GM19099 (cell line): ENCODE measurements around the gene BACH2.

Experiments used
- POLR2A ChIP-seq: IDR thresholded peaks from 3 replicates; pipeline ENCODE4 v1.6.1; 2011; ENCODE audit warnings: low read depth; ENCODE audit not compliant: insufficient read length; ENCODE audit errors: extremely low read depth

BACH2 gene

DNA sequence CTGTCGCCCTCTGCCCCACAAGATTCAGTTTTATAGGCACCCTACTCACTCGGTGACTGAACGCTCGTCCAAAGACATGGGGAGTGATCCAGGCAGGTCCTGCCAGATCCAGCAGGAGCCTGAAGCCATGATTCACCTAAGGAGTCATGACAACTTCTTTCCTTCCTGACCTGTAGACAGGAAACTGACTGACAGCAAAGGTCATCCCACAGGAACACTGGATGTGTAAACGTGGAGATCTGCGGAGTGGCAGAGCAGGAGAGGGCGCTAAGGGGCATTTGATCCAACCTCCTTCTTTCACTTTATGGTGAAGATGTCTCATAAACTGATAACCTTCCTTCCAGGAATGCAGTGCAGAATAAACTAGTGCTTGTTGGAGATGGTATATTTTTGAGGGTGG lies 210.1 kb downstream of the BACH2 start:
- no peak for TF ChIP-seq POLR2A

DNA sequence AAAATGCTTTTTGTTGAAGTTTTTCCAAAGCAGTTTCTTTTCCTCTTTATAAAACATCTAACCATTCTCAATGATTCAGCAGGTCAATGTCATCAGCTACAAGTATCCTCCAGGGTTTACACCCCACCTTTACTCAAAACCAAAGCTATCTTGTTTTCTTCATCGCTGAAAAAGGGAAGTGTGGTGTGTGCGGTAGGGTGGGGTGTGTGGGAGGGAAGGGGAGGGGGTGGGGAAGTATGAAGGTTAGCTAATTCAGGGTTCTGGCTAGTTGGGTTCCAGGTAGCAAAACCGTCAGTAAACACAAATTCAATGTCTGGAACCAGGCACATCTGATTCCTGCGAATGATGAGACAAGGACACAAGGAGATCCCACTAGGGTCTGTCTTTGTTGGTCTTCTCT lies 212.8 kb downstream of the BACH2 start:
- TF ChIP-seq POLR2A, result no peak

DNA sequence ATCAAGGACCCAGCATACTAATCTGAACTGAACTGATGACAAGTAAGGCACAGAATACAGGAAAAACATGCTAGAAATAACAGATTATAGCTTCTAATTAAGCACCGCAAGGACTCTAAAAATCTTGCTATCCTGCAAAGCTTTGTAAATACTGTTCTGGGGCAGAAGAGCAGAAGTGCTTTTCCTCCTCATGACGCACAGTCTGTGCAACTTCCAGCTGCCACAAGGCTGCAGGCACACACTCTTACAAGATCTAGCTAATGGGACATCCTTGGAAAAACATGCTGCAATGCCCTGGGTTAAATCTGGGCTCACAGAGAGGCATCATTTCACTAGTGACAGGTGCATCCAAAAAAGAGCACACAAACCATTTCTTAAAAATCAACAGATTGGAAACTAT lies 213.8 kb downstream of the BACH2 start:
- TF ChIP-seq POLR2A, result no peak

DNA sequence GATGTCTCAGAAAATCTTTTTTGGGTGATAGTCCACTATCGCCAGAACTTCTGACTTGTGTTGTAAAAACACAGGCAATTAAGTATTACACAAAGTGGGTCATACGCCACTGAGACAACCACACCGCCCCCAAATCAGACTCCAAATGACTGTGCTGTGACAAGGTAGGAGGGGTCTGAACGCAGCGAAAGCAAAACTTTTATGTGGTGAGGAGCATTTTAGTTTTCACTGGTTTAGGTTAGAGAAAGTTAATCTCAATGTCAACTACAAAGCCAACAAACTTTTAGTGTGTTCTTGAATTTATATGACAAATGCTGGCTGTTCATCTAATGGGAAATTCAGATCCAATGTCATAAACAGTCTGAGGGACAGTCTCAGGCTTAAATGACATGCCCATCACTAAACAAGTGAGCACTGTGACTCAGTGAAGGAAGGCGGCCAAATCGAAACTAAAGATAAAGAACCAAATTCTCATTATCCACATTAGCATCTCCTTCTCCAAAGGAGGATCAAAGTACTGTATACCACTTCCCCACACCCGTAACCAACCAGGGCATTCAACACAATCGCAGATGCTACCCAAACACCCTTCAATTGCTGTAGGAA lies 215.7 kb downstream of the BACH2 start:
- TF ChIP-seq POLR2A, result no peak

DNA sequence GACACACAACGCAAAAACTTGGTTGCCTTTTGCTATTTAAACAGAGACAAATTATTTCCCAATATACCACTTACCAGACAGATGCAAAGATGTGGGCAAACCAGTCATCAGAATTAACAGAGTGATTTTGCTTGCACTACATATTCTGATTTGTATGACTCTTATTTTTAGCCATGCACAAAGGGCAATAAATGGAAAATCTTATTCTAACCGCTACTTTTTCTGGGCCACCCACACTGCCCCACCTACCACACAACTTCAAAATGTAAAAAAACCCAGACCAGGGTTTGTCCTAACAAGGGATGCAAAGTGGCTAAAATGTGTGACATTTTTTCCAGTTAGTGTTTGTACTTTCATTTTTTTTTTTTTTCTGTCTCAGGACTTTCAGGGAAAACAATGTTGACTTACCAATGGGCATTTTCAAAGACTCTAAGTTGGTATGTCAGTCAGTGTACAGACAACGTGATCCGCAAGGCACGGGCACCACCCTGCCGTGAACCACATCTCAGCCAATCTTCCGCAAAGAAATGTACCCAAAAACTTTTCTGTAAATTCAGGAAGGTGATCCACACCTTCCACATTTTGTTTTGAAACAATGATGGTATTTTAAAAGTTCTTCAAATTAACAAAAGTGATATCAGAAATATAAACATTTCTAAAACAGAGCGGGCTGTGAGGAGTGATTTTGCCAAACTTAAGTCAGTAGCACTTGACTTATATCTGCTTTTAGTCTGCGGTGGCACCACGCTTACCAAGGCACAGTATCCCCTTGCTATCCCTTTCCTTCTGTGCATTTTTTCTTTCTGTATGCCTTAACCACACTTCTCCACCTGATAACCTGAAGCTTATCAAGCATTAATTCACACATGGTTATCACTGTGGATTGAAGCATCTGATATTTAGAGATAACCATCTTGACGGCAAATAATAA lies 216.8 kb downstream of the BACH2 start:
- TF ChIP-seq POLR2A, result no peak

DNA sequence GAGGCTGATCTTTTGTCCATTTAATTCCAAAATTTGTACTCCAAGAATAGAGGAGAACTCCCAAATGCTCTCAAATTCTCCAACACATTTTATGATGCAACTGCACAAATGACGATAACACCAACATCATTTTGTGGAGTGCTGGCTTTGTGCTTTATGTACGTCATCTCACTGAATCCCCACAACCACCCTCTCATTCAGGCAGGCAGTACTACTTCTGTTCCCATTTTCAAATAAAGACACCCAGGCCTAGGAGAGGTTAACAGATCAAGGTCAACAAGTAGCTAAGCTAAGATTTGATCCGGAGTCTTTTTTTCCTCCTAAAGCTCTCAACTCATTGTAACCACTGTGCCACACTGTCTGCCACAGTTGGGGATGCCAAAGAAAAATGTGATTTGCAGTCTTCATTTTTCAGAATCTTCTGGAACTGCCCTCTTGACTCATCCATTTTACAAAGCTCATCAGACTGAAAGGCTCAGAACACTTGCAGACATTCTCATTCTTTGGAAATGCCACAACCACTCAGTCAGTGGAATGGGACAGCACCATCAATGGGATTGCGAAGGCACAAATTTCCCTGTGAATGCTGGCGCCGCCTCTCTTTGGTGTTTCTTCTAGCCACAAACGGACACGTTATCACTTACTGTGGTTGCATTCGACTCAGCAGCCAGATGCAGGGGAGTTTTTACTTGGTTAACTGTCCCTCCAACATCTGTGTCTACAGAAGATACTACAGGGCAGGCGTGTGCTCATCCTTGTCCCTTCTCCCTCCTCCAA lies 217.9 kb downstream of the BACH2 start:
- no peak for TF ChIP-seq POLR2A

DNA sequence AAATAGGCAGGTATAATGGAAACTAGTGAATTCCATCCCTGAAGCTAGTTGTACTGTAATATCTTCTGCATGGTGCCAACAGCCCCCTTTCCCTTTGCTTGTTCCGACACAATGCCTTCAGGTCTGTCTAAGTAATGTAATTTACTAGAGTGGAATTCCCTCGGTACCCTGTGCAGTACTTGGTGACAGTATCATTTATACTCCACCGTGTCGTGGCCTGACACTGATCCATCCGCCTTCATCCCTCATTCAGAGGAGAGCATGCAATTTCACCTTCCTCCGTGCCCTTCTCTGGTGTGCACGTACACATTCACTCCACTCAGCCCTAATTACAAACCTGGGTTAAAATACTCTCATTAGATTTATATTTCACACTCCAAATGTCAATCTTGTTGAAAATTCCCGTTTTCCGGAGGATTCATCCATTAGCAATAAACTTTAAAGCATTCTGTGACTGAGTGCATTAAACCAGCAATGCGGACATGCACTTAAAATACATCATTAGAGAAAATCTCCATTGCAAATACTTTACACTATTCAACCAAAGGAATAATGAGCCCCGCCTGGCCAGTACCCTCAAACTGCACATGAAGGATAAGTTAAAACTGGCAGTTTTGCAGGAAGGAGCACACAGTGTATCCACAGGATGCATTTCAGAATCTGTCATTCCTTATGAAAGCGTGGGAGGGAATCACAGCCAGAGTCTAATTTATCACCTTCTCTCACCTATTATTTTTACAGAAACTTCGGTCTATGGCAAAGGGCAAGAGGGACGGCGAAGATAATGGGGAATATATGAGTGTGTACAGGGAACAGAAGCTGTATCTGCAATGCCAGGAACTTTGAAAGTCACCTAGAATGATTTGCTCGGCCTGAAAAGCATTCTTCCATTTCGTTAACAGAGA lies 219.9 kb downstream of the BACH2 start:
- no peak for TF ChIP-seq POLR2A

DNA sequence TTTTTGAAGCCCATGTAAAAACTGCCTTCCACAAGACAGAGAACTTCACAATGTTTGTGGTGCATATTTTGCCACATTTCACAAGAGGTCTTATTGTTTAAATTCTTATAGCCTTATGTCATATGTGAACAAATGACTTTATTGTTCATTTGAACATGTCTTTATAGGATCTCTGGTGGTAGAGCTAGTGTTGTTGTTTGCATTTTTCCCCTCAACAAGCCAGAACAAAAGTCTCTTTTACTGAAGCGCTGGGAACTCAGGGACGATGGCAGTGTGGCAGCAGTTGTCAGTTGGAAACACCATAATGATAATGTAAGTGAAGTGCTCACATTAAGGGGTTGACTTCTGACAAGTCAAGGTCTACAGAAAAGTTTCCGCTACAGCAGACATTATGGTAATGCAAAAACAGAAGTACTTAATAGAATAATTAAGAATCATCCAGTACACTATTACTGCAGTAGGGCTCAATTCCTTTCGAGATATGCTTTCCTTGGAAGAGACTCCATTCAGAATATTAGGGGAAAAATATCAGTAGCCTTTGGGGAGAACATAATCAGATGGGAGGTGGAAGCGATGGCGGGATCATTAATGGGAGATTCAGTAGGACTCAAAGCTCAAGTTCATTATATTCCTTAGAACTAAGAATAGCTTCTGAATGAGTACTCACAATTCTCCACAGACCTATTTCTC lies 222.3 kb downstream of the BACH2 start:
- no peak for TF ChIP-seq POLR2A

DNA sequence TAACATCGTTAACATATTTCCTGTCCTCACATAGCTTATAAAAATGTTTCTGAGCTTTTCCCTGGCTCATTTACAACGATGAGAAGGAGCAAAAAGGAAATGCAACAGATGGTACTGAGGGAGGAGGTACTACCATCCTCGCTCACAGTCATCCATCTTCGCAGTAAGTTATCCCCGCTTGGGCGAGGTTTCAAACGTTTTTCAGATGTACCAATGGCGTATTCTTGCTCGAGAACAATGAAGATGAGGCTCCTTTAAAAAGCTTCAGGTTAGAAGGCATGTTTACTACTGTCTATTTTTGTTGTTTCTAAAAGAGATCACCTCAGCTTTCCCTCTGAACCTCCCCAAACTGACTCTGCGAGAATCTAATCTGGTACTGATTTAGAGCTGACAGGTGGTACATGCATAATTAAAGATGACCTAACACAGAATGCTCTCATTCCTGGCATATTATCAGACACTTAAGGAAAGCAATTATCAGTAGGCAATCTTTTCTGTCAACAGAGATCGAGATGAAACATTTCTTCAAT lies 223.6 kb downstream of the BACH2 start:
- TF ChIP-seq POLR2A, result no peak

DNA sequence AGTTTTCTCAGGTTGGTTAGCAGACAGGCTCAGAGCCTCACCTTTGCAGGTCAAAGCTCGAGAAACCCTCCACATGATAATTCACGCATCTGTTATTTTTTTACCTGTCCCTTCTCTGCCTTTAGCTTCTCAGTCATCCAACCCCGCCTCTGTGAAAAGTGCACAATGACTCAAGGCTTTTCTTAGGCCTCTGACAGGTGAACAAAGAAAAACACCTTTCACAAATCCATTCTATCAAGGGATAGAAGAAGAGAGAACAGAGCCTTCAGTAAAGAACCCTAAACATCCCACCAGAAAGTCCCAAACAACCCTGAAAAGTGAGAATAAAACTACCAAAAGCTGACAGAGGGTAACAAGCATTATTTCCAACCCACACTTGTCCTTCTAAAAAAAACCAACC lies 224.1 kb downstream of the BACH2 start:
- no peak for TF ChIP-seq POLR2A

DNA sequence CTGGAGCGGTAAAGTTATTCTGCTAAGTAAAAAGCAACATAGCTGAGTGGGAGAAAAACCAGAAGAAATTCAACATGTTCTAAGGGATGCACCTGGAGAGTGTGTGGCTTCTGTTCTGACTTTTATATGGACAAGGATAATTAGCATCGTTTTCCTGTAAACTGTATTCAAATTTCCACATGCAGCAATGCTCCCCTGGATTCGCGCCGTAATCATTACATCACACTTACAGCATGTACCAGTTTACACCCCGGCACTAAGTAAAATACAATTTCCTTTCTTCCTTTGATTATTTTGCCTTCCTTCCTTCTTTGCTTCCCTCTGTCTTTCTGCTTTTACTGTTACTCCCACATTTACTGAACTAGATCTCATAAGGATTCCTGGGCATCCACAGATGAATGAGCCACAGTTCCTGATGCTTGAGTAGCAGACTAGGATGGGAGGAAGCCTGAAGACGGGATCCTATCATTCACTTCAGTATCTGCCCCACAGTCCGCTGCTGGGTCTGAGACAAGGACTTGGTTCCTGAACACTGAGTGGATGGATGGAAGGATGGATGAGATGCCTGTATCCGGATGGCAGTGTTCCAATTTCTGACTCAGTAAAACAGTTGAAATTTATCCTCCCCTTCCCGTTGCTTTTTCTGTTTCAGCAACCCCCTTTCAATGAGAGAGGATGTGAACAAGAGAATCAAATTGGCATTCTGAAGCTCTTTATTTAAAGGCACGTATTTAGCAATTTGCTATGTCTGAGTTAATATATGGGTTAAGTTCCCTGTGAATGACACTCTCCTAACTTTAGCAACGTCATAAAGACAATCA lies 227.7 kb downstream of the BACH2 start:
- TF ChIP-seq POLR2A, result no peak

DNA sequence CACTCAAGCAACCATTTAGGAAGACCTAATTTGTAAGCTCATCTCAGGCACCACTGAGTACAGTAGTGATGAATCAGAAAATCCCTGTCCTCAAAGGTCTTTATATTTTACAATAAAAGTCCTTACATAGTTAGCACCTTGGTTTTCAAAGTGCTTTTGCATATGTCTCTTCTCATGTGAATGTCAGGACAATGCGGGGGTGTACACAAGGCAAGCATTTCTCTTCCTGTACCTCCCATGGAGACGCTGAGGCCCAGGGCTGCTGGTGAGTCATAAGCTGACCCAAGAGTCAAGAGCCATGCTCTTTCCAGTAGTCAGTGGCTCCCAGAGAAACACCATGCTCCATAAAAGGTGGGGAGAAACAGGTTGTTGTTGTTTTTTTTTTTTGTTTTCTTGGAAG lies 228.4 kb downstream of the BACH2 start:
- TF ChIP-seq POLR2A, result no peak

DNA sequence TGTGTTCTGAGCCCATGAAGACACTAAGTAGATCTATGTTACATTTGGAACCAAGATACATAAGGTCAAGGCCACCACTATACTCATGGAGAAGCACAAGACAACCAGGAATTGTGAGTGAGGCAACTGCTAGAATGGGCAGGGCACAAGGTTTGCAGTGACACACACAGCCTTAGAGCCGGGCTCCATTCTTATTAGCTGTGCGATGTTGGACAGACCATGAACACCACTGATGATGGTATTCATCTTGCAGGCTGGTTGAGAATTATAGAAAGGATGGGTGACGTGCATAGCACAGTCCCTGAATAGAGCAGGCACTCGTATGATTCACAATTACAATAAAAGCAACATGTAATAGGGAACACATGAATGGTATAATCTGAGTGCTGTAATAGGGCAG lies 229.9 kb downstream of the BACH2 start:
- no peak for TF ChIP-seq POLR2A

DNA sequence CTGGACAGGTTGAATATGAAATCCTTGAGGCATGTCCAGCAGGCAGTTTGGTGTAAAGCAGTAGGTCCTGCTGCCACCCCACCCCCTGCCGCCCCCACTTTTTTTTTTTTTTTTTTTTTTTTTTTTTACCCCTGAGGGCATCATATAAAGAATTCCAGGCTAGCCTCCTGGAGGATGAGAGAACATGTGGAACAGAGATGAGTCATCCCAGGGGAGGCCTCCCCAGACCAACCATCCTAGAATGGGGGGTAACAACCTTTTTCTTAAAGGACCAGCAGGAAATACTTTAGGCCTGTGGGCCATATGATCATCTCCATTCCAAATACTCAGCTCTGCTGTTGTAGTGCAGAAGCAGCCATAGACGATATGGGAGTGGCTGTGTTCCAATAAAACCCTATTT lies 231.5 kb downstream of the BACH2 start:
- TF ChIP-seq POLR2A, result no peak

DNA sequence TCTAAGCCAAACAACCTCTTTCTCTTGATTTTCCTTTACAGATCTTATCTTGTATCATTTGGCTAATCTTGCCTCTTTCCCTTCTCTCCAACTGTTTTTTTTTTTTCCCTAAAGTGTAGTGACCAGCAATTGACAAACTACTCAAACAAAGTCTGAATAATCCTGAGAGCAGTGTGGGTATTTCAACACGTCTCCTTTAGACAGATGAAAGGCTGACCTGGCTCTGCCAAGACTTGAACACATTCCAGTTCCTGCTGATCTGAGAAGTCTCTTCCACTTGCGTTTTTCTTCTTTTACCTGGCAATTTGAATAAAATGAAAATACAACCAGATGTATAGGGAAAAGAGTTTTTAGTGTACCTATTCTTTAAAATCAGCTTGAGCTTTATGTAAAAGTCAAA lies 234.0 kb downstream of the BACH2 start:
- no peak for TF ChIP-seq POLR2A
